GM21423 (cell line): ENCODE measurements around the gene C5AR2.
"Not testable (repeated sequence)": the region's sequence is repeated elsewhere in the genome, so short reads cannot be mapped to it uniquely, and the experiment has no call there.

Experiments
- ATAC-seq: cut with Tn5 transposase; IDR thresholded peaks from one replicate; pipeline ENCODE4 v1.9.1; 2021; ENCODE audit warnings: mild to moderate bottlenecking, moderate library complexity; ENCODE audit not compliant: unreplicated experiment

The C5AR2 gene

GRCh38 chr19:47358936-47359335 lies 27.0 kb downstream of the C5AR2 start:
- no peak for ATAC-seq

- no peak for ATAC-seq
These were observed 30.3 kb downstream of the C5AR2 start for GRCh38 chr19:47362321-47362720.

GRCh38 chr19:47363758-47364531 lies 32.0 kb downstream of the C5AR2 start:
- no peak for ATAC-seq

- ATAC-seq = not testable (repeated sequence)
These were observed 33.5 kb downstream of the C5AR2 start for GRCh38 chr19:47365455-47365854.

GRCh38 chr19:47370045-47370611 lies 38.2 kb downstream of the C5AR2 start:
- no peak for ATAC-seq

GRCh38 chr19:47371261-47371660 lies 39.3 kb downstream of the C5AR2 start:
- ATAC-seq = no peak

- no peak for ATAC-seq
These were observed 40.6 kb downstream of the C5AR2 start for GRCh38 chr19:47372603-47373002.

GRCh38 chr19:47373246-47374240 lies 41.6 kb downstream of the C5AR2 start:
- ATAC-seq = no peak

- no peak for ATAC-seq
These were observed 43.1 kb downstream of the C5AR2 start for GRCh38 chr19:47374876-47375693.

GRCh38 chr19:47375694-47376588 lies 44.0 kb downstream of the C5AR2 start:
- ATAC-seq = no peak

GRCh38 chr19:47376589-47377144 lies 44.7 kb downstream of the C5AR2 start:
- no peak for ATAC-seq

GRCh38 chr19:47377208-47377701 lies 45.3 kb downstream of the C5AR2 start:
- no peak for ATAC-seq

GRCh38 chr19:47377801-47378200 lies 45.8 kb downstream of the C5AR2 start:
- ATAC-seq = no peak

GRCh38 chr19:47378246-47378645 lies 46.3 kb downstream of the C5AR2 start:
- ATAC-seq = no peak

GRCh38 chr19:47379381-47379938 lies 47.5 kb downstream of the C5AR2 start:
- ATAC-seq = no peak

GRCh38 chr19:47380559-47380958 lies 48.6 kb downstream of the C5AR2 start:
- ATAC-seq = no peak

- ATAC-seq = no peak
These were observed 49.1 kb downstream of the C5AR2 start for GRCh38 chr19:47381121-47381520.

GRCh38 chr19:47381653-47382279 lies 49.8 kb downstream of the C5AR2 start:
- ATAC-seq = no peak
